ENCODE results near the gene AJM1. TPM values are rescaled to one million over a fixed set of nuclear protein-coding genes. Genes with fewer than 3 reads are reported as not detected.
"Not testable (repeated sequence)": the region's sequence is repeated elsewhere in the genome, so short reads cannot be mapped to it uniquely, and the experiment has no call there.

The AJM1 gene
- 0.87 TPM for polyA plus RNA-seq (2012; ENCODE audit: missing spikeins)

DNA sequence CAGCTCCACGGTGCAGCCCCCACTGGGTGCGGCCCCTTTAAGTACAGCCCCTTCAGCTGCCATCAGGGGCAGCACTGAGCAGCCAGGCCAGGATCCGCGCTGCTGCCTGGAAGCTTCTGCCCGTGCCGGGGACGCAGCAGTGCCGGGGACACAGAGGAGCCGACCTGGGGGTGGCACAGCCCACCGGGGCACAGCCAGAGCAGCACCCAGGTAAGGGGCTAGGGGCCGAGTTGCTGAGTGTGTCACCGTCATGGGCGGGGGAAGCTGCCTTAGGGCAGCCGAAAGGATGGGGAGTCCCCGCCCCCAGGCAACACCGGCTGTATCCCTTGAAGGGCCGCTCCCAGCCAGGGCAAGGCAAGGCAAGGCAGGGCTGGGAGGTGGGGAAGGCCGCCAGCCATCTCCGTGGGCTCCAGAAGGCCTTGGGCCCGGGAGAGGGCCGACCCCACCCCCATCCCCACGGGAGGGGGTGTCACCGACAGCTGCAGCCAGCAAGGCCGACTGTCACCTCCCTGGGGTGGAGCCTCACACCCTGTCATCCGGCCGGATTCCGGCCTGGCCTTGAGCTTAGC, at the start of gene AJM1:
Gene AJM1, plus strand, starts transcription at position 99 of the 569 bp plus-strand sequence. CDS start 1,937 bp downstream, outside the sequence.
- peak; percentile 98 for FAIRE-seq
- peak; percentile 90 for DNase-seq (ENCODE audit: insufficient read length)

GRCh38 chr9:136793086-136793946, 49.0 kb upstream of the AJM1 start:
- DNase-seq (ENCODE audit: insufficient read length) (no peak), FAIRE-seq (no peak)
- no peak for TF ChIP-seq POLR2A (IDR thresholded peaks at IDR 0.05; ENCODE audit: low read depth, low read length)
- TF ChIP-seq POLR2AphosphoS5 (IDR thresholded peaks at IDR 0.05; ENCODE audit: low read depth, low read length), result no peak
- no peak for TF ChIP-seq TAF1 (IDR thresholded peaks at IDR 0.05; ENCODE audit: borderline replicate concordance, low read depth, low read length)

- DNase-seq (ENCODE audit: insufficient read length) (no peak), FAIRE-seq (no peak)
- TF ChIP-seq POLR2AphosphoS5 (IDR thresholded peaks at IDR 0.05; ENCODE audit: low read depth, low read length), result no peak
- no peak for TF ChIP-seq POLR2A (IDR thresholded peaks at IDR 0.05; ENCODE audit: low read depth, low read length)
Observed at GRCh38 chr9:136794281-136794999, 47.8 kb upstream of the AJM1 start.

DNA sequence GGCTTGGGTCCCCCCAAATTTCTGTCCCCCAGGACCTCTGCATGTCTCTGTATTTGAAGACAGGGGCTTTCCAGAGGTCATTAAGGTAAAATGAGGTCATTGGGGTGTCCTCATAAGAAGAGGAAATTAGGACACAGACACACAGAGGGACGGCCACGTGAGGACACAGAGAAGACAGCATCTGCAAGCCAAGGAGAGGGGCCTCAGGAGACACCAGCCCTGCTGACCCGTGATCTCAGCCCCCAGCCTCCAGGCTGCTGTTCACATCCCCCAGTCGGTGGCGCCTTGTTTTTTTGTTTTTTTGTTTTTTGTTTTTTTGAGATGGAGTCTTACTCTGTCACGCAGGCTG, 47.3 kb upstream of the AJM1 start:
- no peak for FAIRE-seq
- DNase-seq (ENCODE audit: insufficient read length), result no peak

DNA sequence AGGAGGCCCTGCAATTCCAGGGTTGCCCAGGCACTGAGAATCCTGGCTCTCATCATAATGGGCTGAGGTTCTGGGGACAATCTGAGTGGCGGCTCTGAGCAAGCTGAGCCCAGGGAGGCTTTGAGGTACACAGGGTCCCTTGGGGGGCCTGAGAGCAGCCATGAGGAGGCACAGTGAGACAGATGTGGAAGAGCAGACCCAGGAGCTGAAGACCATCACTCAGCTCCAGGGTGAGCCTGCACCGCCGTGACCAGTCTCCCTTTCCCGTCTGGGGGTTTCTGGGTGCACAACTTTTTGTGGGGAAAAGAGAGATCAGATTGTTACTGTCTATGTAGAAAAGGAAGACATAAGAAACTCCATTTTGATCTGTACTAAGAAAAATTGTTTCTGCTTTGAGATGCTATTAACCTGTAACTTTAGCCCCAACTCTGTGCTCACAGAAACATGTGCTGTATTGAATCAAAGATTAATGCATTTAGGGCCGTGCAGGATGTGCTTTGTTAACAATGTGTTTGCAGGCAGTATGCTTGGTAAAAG, 46.0 kb upstream of the AJM1 start, which contains the start of gene CCDC183:
Gene CCDC183, plus strand, starts transcription at position 101 of the 537 bp plus-strand sequence. Its CDS starts 60 bp downstream, at position 161.
- DNase-seq (ENCODE audit: insufficient read length), result no peak
- TF ChIP-seq TAF1 (IDR thresholded peaks at IDR 0.05; ENCODE audit: borderline replicate concordance, low read depth, low read length) (no peak), POLR2AphosphoS5 (IDR thresholded peaks at IDR 0.05; ENCODE audit: low read depth, low read length) (no peak), POLR2A (IDR thresholded peaks at IDR 0.05; ENCODE audit: low read depth, low read length) (no peak)
- no peak for FAIRE-seq

More for the DNA sequence above, 47.3 kb upstream of the AJM1 start:
- no peak for TF ChIP-seq POLR2AphosphoS5 (IDR thresholded peaks at IDR 0.05; ENCODE audit: low read depth, low read length)
- TF ChIP-seq POLR2A (IDR thresholded peaks at IDR 0.05; ENCODE audit: low read depth, low read length), result no peak
- TF ChIP-seq TAF1 (IDR thresholded peaks at IDR 0.05; ENCODE audit: borderline replicate concordance, low read depth, low read length), result no peak

DNA sequence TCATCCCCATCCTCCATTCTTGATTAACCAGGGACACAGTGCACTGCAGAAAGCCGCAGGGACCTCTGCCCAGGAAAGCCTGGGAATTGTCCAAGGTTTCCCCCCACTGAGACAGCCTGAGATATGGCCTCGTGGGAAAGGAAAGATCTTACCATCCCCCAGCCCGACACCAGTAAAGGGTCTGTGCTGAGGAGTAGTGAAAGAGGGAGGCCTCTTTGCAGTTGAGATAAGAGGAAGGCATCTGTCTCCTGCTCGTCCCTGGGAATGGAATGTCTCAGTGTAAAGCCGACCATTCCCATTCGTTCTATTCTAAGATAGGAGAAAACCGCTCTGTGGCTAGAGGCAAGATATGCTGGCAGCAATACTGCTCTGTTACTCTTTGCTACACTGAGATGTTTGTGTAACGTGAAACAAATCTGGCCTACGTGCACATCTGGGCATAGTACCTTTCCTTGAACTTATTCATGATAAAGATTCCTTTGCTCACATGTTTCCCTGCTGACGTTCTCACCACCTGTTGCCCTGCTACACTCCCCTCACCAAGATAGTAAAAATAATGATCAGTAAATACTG, 45.4 kb upstream of the AJM1 start:
- not testable (repeated sequence) for DNase-seq (ENCODE audit: insufficient read length); FAIRE-seq

- TF ChIP-seq POLR2AphosphoS5 (IDR thresholded peaks at IDR 0.05; ENCODE audit: low read depth, low read length) (no peak), TAF1 (IDR thresholded peaks at IDR 0.05; ENCODE audit: borderline replicate concordance, low read depth, low read length) (no peak), POLR2A (IDR thresholded peaks at IDR 0.05; ENCODE audit: low read depth, low read length) (no peak)
- FAIRE-seq (no peak), DNase-seq (ENCODE audit: insufficient read length) (no peak)
Observed at GRCh38 chr9:136798708-136799078, 43.6 kb upstream of the AJM1 start.

- FAIRE-seq (no peak), DNase-seq (ENCODE audit: insufficient read length) (no peak)
- TF ChIP-seq POLR2A (IDR thresholded peaks at IDR 0.05; ENCODE audit: low read depth, low read length), result no peak
- TF ChIP-seq TAF1 (IDR thresholded peaks at IDR 0.05; ENCODE audit: borderline replicate concordance, low read depth, low read length), result no peak
Observed at GRCh38 chr9:136799079-136799853, 43.0 kb upstream of the AJM1 start.

- FAIRE-seq, result peak; percentile 60
- DNase-seq (ENCODE audit: insufficient read length), result peak; percentile 92
- no peak for TF ChIP-seq POLR2A (IDR thresholded peaks at IDR 0.05; ENCODE audit: low read depth, low read length)
- no peak for TF ChIP-seq POLR2AphosphoS5 (IDR thresholded peaks at IDR 0.05; ENCODE audit: low read depth, low read length)
- TF ChIP-seq TAF1 (IDR thresholded peaks at IDR 0.05; ENCODE audit: borderline replicate concordance, low read depth, low read length), result no peak
Observed at GRCh38 chr9:136799854-136800657, 42.2 kb upstream of the AJM1 start.

GRCh38 chr9:136802321-136802720, 40.0 kb upstream of the AJM1 start:
- DNase-seq (ENCODE audit: insufficient read length) (no peak), FAIRE-seq (no peak)
- TF ChIP-seq TAF1 (IDR thresholded peaks at IDR 0.05; ENCODE audit: borderline replicate concordance, low read depth, low read length) (no peak), POLR2A (IDR thresholded peaks at IDR 0.05; ENCODE audit: low read depth, low read length) (no peak), POLR2AphosphoS5 (IDR thresholded peaks at IDR 0.05; ENCODE audit: low read depth, low read length) (no peak)

- FAIRE-seq; DNase-seq (ENCODE audit: insufficient read length): not testable (repeated sequence)
Observed at GRCh38 chr9:136803009-136803550, 39.2 kb upstream of the AJM1 start.
